ENCODE measurements around the gene AKR1A1.
"Not testable (repeated sequence)": the region's sequence is repeated elsewhere in the genome, so short reads cannot be mapped to it uniquely, and the experiment has no call there.

The AKR1A1 gene

GRCh38 chr1:45518910-45519309 lies 31.7 kb upstream of the AKR1A1 start:
- H3K27ac Mint-ChIP-seq, result peak overlapping the region; percentile 96
- H3K27me3 Mint-ChIP-seq, result no peaks in the 10 kb centered on the region
- peaks cover 47% of the 10 kb centered on the region for H3K36me3 Mint-ChIP-seq
- H3K4me1 Mint-ChIP-seq, result peaks cover 51% of the 10 kb centered on the region
- no peak for ATAC-seq
- peak overlapping the region; percentile 99 for H3K4me3 Mint-ChIP-seq
- H3K9me3 Mint-ChIP-seq, result no peaks in the 10 kb centered on the region

- Mint-ChIP-seq H3K36me3 (peaks cover 38% of the 10 kb centered on the region), H3K4me1 (peaks cover 53% of the 10 kb centered on the region), H3K27ac (peak overlapping the region; percentile 96), H3K4me3 (peak overlapping the region; percentile 99)
- H3K9me3 Mint-ChIP-seq, ATAC-seq, H3K27me3 Mint-ChIP-seq: not testable (repeated sequence)
These were observed 30.9 kb upstream of the AKR1A1 start for GRCh38 chr1:45519774-45520173.

GRCh38 chr1:45521413-45522323 lies 29.0 kb upstream of the AKR1A1 start, which contains the start of gene PRDX1:
Gene PRDX1, minus strand, starts transcription at chr1:45521884. Its CDS starts 2,841 bp downstream, at chr1:45519043.
- ATAC-seq, result peak; percentile 95
- H3K27ac Mint-ChIP-seq, result peak within 1 kb of the TSS; percentile 96
- H3K4me1 Mint-ChIP-seq, result peaks cover 49% of the 10 kb centered on the region
- H3K27me3 Mint-ChIP-seq, result no peaks in the 10 kb centered on the region
- peaks cover 19% of the 10 kb centered on the region for H3K36me3 Mint-ChIP-seq
- peak within 1 kb of the TSS; percentile 99 for H3K4me3 Mint-ChIP-seq
- no peaks in the 10 kb centered on the region for H3K9me3 Mint-ChIP-seq

GRCh38 chr1:45522324-45523104 lies 28.1 kb upstream of the AKR1A1 start:
- Mint-ChIP-seq H3K27me3 (no peaks in the 10 kb centered on the region), H3K4me3 (peak overlapping the region; percentile 99), H3K4me1 (peaks cover 42% of the 10 kb centered on the region), H3K36me3 (peaks cover 12% of the 10 kb centered on the region), H3K9me3 (no peaks in the 10 kb centered on the region), H3K27ac (peak overlapping the region; percentile 96)
- peak; percentile 9 for ATAC-seq

GRCh38 chr1:45523516-45523915 lies 27.1 kb upstream of the AKR1A1 start:
- Mint-ChIP-seq H3K36me3 (peaks cover 11% of the 10 kb centered on the region), H3K4me1 (peaks cover 38% of the 10 kb centered on the region), H3K27ac (peak overlapping the region; percentile 96)
- H3K9me3 Mint-ChIP-seq, ATAC-seq, H3K27me3 Mint-ChIP-seq, H3K4me3 Mint-ChIP-seq: not testable (repeated sequence)

- ATAC-seq, H3K27me3 Mint-ChIP-seq, H3K36me3 Mint-ChIP-seq, H3K9me3 Mint-ChIP-seq, H3K27ac Mint-ChIP-seq, H3K4me3 Mint-ChIP-seq: not testable (repeated sequence)
- H3K4me1 Mint-ChIP-seq, result peaks cover 33% of the 10 kb centered on the region
These were observed 26.7 kb upstream of the AKR1A1 start for GRCh38 chr1:45523975-45524374.

- no peaks in the 10 kb centered on the region for H3K27me3 Mint-ChIP-seq
- ATAC-seq, result no peak
- peaks cover 18% of the 10 kb centered on the region for H3K4me1 Mint-ChIP-seq
- peak overlapping the region; percentile 27 for H3K27ac Mint-ChIP-seq
- H3K4me3 Mint-ChIP-seq, result no peak overlapping the region
- no peaks in the 10 kb centered on the region for H3K9me3 Mint-ChIP-seq
- no peaks in the 10 kb centered on the region for H3K36me3 Mint-ChIP-seq
These were observed 24.4 kb upstream of the AKR1A1 start for GRCh38 chr1:45526135-45526644.

GRCh38 chr1:45530632-45531135 lies 19.9 kb upstream of the AKR1A1 start:
- peaks cover 6% of the 10 kb centered on the region for H3K4me1 Mint-ChIP-seq
- no peak for ATAC-seq
- H3K9me3 Mint-ChIP-seq, result no peaks in the 10 kb centered on the region
- H3K4me3 Mint-ChIP-seq, result no peak overlapping the region
- H3K27ac Mint-ChIP-seq, result no peak overlapping the region
- H3K27me3 Mint-ChIP-seq, result no peaks in the 10 kb centered on the region
- no peaks in the 10 kb centered on the region for H3K36me3 Mint-ChIP-seq

- H3K9me3 Mint-ChIP-seq, result no peaks in the 10 kb centered on the region
- H3K4me3 Mint-ChIP-seq, result no peak overlapping the region
- ATAC-seq, result no peak
- no peaks in the 10 kb centered on the region for H3K36me3 Mint-ChIP-seq
- H3K27ac Mint-ChIP-seq, result no peak overlapping the region
- H3K4me1 Mint-ChIP-seq, result peaks cover 6% of the 10 kb centered on the region
- no peaks in the 10 kb centered on the region for H3K27me3 Mint-ChIP-seq
These were observed 18.8 kb upstream of the AKR1A1 start for GRCh38 chr1:45531873-45532272.

GRCh38 chr1:45535988-45536766 lies 14.4 kb upstream of the AKR1A1 start:
- no peak for ATAC-seq
- Mint-ChIP-seq H3K4me3 (no peak overlapping the region), H3K27ac (peak overlapping the region; percentile 30)

GRCh38 chr1:45536886-45537285 lies 13.7 kb upstream of the AKR1A1 start:
- peaks cover 16% of the 10 kb centered on the region for H3K4me1 Mint-ChIP-seq
- no peak overlapping the region for H3K4me3 Mint-ChIP-seq
- no peak for ATAC-seq
- H3K9me3 Mint-ChIP-seq, result no peaks in the 10 kb centered on the region
- H3K27ac Mint-ChIP-seq, result no peak overlapping the region
- H3K27me3 Mint-ChIP-seq, result no peaks in the 10 kb centered on the region
- H3K36me3 Mint-ChIP-seq, result no peaks in the 10 kb centered on the region

More at GRCh38 chr1:45535988-45536766, 14.4 kb upstream of the AKR1A1 start:
- Mint-ChIP-seq H3K27me3 (no peaks in the 10 kb centered on the region), H3K36me3 (no peaks in the 10 kb centered on the region), H3K9me3 (no peaks in the 10 kb centered on the region), H3K4me1 (peaks cover 13% of the 10 kb centered on the region)

GRCh38 chr1:45541193-45541592 lies 9.4 kb upstream of the AKR1A1 start:
- no peak for ATAC-seq
- H3K9me3 Mint-ChIP-seq, result no peaks in the 10 kb centered on the region
- peaks cover 48% of the 10 kb centered on the region for H3K4me1 Mint-ChIP-seq
- H3K27ac Mint-ChIP-seq, result peak overlapping the region; percentile 74
- no peak overlapping the region for H3K4me3 Mint-ChIP-seq
- H3K27me3 Mint-ChIP-seq, result no peaks in the 10 kb centered on the region
- H3K36me3 Mint-ChIP-seq, result no peaks in the 10 kb centered on the region

- no peak for ATAC-seq
- H3K4me3 Mint-ChIP-seq, result no peak overlapping the region
These were observed 8.0 kb upstream of the AKR1A1 start for GRCh38 chr1:45542591-45542990.

GRCh38 chr1:45543581-45544417 lies 6.8 kb upstream of the AKR1A1 start:
- Mint-ChIP-seq H3K27ac (peak overlapping the region; percentile 71), H3K36me3 (no peaks in the 10 kb centered on the region), H3K4me3 (peak overlapping the region; percentile 40), H3K4me1 (peaks cover 58% of the 10 kb centered on the region), H3K9me3 (no peaks in the 10 kb centered on the region), H3K27me3 (no peaks in the 10 kb centered on the region)
- ATAC-seq, result peak; percentile 90

More at GRCh38 chr1:45542591-45542990, 8.0 kb upstream of the AKR1A1 start:
- no peaks in the 10 kb centered on the region for H3K36me3 Mint-ChIP-seq
- no peak overlapping the region for H3K27ac Mint-ChIP-seq
- H3K27me3 Mint-ChIP-seq, result no peaks in the 10 kb centered on the region
- H3K9me3 Mint-ChIP-seq, result no peaks in the 10 kb centered on the region
- H3K4me1 Mint-ChIP-seq, result peaks cover 58% of the 10 kb centered on the region

Measured in stimulated activated memory B cell treated with anti-CD40 and anti-IgM and Interleukin-4, amounts not matched to agents 10 μg/mL and 1 μg/mL and 100 μg/mL, for 72 hours (primary cell).